ENCODE results near the gene COTL1.
"Not testable (repeated sequence)": the region's sequence is repeated elsewhere in the genome, so short reads cannot be mapped to it uniquely, and the experiment has no call there.

The COTL1 gene

DNA sequence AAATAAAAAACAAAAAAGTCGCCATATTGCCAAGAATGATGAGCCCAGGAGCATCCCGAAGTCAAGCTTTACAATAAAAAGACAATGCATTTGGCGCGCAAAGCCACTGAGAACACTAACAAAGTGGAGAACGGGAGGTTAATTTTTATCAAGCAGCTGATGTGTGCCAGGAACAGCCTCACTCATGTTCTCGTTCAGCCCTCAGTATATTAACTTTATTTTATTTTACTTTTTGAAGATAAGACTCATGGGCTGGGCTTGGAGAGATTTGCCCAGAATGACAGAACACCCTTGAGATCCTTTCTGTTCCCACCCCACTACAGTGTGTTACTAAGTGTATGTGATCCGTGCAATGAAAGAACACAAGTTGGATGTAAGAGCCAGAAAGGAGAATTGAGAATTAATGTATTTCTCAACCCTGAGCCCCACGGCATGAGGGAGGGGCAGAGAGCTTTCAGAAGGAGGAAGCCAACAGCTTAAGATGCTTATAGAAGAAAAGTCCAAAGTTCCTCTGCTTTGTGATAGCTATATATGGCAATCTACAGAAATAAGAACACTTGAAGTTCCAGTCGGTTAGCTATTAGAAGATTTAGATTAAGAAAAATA, 48.4 kb downstream of the COTL1 start:
- DNase-seq (ENCODE audit: low read depth): no peak

DNA sequence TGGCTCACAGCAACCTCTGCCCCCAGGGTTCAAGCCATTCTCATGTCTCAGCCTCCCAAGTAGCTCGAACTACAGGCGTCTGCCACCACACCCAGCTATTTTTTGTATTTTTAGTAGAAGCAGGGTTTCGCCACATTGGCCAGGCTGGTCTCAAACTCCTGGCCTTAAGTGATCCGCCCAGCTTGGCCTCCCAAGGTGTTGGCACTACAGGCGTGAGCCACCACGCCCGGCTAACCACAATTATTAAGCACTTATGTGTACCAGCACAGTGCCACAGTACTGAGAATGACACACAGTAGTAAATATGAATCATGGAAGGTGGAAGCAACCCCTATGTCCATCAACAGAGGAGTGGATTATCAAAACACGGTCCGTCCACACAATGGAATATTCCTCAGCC, 49.8 kb downstream of the COTL1 start:
- no peak for DNase-seq (ENCODE audit: low read depth)

DNA sequence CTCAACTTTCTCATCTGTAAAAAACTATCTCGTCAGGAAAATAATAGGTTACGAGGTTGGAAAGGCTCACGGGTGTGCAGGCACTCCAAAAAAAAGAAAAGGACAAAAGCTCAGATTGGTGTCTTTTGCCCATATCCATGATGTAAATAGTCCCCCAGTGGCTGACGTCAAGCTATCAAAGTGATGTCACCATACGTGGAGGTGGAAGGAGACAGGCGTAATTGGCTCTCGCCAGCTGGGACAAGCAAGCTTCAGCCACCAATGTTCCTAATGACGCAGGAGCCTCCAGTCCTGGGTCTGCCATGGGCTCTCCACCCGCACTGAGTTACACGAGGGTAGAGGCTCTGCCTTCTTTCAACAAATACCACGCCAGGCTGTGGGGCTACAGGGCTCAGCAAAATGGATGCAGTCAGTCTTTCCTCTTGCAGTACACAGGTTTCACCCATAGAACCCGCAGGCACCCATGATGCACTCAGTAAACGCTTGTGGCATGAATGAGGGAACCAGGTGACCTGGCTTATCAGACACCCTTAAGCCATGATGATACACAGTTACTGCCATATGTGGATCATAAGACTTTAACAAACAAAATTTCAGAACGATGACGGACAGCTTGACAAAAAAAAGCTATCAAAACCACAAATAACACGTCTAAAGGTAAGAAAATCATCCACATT, 50.5 kb downstream of the COTL1 start:
- no peak for DNase-seq (ENCODE audit: low read depth)

DNA sequence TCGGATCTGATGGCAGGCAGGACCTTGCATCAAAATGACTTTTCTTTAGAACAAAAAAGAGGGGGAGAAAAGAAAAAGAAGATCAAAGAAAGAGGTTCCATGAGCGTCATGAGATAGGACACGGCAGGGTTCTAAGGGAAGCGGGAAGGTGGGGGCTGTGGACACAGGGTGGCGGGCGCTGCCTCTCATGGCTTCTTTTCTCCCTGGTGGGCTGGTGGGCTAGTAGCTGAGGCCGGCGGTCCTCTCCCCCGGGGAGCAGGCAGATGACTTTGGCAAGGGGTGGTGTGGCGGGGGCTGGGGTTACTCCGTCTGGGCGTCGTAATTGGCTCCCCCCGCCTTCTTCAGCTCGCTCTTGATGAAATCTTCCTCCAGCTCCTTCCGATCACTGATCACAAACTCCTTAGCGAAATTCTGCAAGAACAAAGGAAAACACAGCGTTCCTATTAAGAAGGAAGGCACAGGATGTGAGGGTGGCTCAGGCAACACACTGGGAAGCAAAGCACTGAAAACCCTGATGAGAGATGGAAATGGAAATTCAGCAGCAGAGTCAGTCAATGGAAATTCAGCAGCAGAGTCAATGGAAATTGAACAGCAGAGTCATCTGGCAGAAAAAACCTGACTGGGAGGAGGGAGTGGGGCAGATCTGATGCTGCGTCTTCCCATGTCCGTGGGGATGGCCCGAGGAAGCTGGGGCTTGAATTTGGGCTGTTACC, 51.2 kb downstream of the COTL1 start:
- no peak for DNase-seq (ENCODE audit: low read depth)

DNA sequence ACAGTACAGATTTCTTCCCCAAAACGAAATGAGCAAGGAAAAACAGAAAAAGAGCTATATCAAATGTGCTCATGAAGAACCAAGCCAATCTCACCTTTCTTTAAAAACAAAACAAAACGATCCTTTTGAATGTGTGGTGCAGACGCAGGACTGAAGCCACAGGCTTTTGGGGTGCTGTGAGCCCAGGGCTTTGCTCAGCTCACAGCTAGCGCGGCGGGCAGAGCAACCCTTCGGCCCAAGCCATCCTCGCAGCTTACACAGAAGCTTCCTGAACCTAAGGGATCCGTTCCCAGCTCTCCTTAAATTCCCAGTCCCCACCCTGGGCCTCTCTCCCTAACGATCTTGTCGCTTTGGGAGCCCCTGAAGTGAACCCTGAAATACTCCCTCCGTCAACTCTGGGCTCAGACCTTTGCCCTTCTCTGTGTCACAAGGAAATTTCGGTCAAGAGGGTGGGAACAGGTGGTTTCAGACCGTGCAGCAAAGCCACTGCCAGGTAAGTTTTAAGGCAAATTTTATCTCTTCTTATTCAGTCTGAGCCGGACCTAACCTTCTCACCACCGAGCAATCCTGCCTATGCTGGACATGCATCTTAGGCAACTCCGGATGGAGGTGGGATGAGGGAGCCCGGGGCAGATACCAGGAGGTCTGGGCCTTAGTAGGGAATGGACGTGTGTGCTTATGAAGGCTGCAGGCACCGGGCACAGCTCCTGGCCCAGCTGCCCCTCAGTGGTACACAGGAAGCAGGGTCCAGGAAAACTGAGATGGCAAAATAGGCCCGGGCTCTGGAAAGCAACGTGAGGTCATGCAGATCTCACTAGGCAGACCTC, 52.0 kb downstream of the COTL1 start:
- no peak for DNase-seq (ENCODE audit: low read depth)

DNA sequence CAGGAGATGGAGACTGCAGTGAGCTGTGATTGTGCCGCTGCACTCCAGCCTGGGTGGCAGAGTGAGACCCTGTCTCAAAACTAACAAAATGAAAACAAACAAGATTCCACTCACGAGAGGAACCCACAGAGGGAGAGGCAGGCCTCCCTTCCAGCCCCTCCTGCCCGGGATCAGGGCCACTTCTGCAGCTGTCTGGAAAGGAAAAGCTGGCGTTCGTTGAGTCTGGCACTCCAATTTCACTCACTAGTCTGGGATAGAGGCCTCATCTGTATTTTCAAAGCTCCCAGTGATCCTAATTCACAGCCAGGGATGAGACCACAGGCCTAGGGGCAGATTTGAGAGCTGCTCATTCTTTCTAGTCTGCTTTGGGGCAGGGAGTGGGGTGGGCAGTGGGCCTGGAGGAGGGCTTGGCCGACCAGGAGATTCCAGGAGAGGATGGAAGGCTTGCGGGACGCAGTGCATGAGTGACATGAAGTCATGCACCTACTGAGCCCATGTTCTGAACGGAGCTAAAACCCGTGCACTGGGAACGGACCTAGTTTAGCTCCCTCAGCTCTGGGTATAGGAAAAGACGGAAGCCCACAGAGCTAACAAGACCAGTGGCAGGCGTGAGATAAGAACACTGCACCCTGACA, 54.0 kb downstream of the COTL1 start:
- DNase-seq (ENCODE audit: low read depth): no peak

DNA sequence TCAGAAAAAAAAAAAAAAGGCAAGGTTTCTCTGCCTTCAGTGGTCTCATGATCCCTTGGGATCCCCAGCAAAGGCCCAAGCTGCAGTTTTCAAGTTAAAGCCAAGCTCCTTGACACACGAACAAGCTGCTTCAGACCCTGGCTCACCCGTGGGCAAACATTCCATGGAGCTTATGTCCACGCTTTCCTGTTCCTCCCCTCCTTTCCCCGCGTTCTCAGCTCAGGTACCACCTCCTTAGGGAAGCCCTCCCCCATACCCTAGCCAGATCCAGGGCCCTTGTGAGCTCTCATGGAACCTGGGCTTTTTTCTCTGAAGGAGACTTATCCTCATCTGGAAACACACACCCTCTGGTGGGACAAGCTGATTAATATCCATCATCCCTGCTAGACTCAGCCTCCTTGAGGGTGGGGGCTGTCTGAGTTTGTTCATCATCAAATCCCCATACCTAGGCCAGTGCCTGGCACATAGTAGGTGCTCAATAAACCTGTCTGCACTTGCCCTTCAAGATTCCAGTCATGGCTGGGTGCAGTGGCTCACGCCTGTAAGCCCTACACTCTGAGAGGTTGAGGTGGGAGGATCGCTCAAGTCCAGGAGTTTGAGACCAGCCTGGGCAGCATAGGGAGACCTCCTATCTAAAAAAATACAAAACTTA, 54.7 kb downstream of the COTL1 start:
- DNase-seq (ENCODE audit: low read depth): no peak

DNA sequence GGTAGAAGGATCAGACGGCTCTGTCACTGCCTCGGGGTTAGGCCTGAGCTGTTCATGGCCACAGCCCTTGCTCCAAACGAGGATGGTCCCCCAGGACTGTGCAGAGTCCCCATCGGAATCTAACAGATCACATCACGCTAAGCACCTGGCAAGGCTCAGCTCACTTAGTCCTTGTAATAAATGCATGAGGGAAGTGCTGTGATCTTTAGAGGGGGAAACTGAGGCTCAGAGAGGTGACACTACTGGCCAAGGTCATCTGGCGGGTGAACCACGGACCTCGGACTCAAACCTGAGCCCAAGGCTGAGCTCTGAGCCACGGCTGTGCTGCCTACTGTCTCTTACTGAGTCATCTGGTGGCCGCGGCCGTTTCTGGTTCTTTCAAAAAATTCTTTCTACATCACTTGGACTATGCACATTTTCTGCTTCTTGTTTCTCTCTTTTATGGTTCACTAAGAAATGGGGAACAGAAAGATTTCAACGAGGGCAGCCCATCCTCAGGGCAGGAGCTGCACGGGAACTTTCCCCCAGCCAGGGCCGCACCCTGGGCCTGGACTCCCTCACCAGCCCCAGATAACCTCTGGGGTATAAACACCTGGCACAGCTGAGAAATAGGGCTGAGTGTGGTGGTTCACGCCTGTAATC, 55.6 kb downstream of the COTL1 start:
- no peak for DNase-seq (ENCODE audit: low read depth)

DNA sequence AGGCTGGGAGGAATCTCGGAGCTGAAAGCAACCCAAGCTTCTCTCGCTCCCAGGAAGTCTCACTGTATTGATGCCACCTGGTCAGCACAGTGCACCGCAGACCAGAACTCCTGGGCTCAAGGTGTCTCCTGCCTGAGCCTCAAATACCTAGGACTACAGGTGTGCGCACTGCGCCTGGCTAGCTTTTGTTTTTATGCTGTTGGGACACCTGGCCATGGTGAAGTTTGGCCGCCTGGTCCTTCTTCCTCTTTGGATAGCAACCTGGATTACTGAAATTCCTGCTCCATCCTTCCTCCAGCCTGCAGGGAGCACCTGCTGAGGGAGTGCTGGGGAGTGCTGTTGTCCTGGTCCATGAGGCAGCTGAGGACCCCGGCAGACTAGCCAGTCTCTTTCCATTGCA, 56.6 kb downstream of the COTL1 start:
- DNase-seq (ENCODE audit: low read depth): no peak

DNA sequence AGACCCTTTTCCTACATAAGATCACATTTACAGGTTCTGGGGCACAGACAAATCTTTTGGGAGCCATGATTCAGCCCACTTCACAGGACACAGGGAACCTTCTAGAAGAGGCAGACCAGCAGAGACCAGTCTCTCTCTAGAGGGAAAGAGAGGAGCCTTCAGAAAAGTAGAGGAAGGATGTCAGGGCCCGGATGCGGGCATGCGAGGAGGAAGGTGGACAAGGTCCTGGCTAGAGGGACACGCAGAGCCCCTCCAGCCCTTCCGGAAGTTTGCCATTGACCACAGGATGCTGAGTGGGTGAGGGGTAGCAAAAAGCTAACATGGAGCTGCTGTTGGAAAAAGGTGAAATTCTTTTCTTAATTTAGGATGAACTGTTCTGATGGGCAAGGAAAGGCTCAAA, 57.6 kb downstream of the COTL1 start:
- no peak for DNase-seq (ENCODE audit: low read depth)

DNA sequence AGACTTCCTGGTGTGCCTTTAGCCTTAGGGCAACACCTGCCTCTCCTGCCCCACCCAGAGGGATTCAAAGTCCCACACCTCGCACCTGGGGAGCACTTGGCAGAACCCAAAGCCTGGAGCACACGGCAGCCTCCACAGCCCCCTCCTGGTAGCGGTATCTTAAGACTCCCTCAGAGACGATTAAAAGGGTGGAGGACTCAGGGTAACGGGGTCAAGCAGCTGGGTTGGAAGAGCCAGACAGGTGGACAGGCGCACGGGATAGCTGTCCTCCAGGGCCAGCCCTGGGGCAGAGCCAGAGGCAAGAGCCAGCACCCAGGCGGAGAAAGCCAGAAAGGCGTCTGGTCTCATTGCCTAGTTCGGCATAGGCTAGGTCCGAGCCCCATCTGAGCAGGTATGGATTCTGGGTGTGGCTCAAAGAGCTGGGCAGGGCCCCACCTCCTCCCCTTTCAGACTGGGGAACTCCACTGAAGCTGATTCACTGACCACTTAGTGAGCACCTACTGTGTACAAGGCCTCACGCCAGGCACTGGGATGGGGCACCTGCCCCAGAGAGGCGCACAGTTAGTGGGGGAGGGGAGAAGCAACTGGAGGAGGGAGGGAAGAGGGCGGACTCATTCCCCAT, 58.5 kb downstream of the COTL1 start:
- no peak for DNase-seq (ENCODE audit: low read depth)

DNA sequence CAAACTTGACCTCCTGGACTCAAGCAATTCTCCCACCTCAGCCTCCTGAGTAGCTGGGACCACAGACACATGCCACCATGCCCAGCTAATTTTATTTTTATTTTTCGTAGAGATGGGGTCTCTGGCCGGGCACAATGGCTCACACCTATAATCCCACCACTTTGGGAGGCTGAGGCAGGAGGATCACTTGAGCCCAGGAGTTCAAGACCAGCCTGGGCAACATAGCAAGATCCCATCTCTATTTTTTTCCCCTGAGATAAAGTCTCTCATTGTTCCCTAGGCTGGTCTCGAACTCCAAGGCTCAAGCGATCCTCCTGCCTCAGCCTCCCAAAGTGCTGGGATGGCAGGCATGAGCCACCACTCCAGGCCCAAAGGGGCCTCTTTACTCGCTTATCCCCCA, 59.0 kb downstream of the COTL1 start:
- DNase-seq (ENCODE audit: low read depth): not testable (repeated sequence)

DNA sequence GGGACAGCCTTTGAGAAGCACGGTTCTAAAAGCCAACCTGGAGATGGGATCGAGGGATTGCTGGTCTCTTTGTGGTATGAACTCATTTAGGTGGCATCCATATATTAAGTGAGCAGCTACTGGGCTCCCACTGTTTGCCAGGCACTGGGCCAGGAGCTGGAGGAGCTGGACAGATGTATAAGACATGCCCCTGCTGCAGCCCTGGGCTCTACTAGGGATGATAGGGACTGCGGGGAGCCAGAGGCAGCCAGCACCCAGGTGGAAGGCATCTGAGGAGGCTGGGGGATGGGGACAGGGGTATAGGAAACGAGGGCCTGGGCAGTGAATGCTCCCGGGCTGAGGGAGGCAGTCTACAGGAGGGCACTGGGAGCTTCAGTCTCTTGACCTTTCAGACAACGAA, 60.4 kb downstream of the COTL1 start:
- DNase-seq (ENCODE audit: low read depth): no peak

DNA sequence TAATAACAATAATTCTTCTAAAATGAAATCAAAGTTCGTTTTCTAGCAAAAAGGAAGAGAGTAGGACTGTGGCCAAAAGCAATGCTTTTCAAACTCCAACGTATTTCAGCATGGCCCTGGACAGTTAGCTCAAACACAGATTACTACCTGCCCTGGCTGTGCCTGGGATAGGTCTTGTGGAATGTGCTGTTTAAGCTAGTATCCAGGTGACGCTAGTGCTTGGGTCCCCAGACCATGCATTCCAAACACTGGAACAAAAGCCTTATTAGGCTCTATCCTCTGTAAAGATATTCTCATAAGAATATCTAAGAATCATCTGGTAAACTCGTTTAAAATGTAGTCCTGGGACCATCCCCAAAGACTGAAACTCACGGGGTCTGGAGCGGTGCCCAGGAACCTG, 60.8 kb downstream of the COTL1 start:
- no peak for DNase-seq (ENCODE audit: low read depth)

DNA sequence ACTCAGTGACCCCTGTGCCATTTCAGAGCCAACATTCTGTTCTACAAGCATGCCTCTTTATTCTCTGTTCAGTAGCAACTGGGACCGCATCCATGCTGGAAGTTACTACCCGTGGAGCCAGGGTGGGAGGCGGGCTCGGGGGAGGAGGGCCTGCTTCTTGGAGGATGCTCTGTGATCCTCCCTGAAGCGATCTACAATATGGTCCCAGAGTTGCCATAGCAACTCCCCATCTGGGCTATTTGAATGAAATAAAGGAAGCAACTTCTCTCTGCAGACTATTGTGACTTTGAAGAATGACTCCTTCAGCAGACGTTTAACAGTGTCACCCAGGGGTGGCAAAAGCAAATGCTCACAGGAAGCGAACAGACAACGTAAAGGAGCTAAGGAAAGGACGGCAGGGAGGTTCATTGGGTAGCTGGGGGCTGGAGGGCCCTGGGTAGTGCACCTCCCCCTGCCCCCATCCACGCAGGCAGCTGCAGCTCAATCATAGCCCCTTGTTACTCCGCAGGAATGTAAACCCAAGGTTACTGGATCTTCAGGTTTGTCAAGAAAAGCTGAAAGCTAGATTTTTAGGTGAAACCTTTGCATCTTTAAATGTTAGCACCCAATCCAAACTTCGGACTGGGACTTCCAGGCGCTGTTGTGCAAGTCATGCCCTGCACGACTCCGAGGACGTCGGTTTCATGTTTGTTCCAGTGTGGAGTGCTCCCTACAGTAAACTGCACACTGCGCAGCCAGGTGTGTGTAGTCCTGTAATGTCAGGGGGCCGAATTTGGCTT, 62.3 kb downstream of the COTL1 start:
- DNase-seq (ENCODE audit: low read depth): no peak

DNA sequence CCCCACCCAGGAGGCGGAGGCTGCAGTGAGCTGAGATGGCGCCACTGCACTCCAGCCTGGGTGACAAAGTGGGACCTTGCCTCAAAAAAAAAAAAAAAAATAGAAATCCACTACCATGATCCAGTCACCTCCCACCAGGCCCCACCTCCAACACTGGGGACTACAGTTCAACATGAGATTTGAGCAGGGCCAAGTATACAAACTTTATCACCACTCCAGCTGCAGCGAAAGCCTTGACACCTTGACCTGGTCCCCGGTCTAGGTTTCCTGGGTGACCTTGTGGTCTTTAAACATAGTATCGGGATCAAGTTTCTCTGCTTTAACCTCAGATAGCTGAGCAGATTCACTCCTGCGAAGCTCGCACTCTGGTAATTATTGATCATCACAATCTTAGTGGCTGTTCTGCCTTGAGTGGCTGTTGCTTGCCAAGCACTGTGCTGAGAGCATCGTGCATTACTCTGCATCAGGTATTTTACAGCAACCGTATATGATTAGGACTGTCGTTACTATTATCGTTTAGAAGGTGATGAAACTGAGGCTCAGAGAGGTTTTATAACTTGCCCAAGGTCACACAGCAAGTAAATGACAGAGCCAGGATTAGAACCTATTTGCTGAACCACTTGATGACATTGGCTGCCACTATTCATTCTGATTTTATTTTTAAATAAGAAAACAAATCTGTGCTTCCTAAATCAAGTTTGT, 63.1 kb downstream of the COTL1 start:
- DNase-seq (ENCODE audit: low read depth): no peak

DNA sequence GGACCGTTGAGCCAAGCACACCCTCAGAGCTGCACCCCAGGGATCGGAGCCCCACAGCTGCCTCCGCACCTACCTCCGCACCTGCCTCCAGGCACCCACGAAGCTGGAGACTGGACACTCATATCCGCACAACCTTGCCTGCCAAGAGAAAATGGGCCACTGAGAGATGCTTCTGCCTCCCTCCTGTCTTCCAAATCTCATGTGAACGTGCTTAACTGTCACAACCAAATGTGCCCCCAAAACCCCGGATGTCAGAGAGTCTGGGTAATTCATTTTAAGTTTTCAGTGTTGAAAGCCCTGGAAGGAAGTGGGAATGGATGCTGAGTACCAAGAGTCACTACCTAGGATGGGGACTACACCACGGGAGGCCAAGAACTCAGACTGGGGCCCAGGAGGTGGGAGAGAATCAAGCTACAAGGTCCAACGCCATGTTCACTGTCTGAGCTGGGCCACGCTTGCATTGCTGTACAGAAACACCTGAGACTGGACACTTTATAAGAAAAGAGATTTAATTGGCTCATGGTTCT, 63.9 kb downstream of the COTL1 start:
- DNase-seq (ENCODE audit: low read depth): no peak

DNA sequence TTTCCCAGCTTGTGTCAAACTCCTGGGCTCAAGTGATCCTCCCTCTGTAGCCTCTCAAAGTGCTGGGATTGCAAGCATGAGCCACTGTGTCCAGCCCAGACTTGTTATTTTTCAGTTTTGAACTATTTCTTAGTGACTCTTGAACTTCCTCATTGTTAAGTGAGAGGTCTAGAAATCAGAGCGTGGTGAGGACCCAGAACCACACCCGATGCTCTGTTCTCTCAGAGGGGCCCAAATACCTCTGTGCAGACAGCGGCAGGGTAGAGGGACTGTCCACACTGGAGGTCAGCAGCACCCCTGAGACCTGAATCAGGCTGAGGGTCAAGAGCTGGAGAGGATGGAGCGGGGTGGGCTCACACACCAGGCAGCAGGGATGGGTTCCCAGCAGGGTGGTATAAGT, 65.7 kb downstream of the COTL1 start:
- DNase-seq (ENCODE audit: low read depth): no peak

DNA sequence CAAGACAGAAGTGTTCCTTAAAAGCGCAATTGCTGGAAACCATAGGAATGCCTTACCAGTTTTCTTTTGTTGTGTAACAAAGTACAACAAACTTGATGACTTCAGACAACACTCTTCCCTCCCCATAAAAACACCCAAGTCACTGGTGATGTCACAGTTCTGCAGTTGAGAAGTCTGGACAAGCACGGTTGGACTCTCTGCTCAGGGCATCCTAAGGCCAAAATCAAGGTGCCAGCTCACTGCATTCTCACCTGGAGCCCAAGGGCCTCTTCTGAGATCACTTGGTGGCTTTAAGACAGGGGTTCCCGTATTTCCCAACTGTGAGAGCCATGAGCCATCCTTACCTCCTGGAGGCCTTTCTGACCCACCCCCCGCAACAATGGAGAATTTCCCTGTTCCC, 67.8 kb downstream of the COTL1 start:
- no peak for DNase-seq (ENCODE audit: low read depth)

Measured in stimulated activated CD8-positive, alpha-beta memory T cell treated with anti-CD3 and anti-CD28 coated beads, Interleukin-12 subunit alpha, Interleukin-12 subunit beta, amount 100 ng/mL, for 1 hour (primary cell).